ENCODE measurements around the gene UBE3D. TPM values are rescaled to one million over a fixed set of nuclear protein-coding genes. Genes with fewer than 3 reads are reported as not detected.

Gene UBE3D
- total RNA-seq, 1 experiment from 2014 or later = 10.7 TPM

GRCh38 chr6:82987416-82987815, 78.2 kb downstream of the UBE3D start:
- Histone ChIP-seq H2BK120ac (ENCODE audit: low read depth, low read length, poor library complexity, severe bottlenecking) (no peak overlapping the region), H3K18ac (ENCODE audit: insufficient read length, low read depth, low read length) (no peak overlapping the region), H2AK5ac (ENCODE audit: insufficient read length, low read length) (no peak overlapping the region), H3K14ac (ENCODE audit: insufficient read depth, low read length) (no peak overlapping the region), H3K23ac (ENCODE audit: insufficient read length, low read depth, low read length) (no peak overlapping the region), H3K4me2 (ENCODE audit: insufficient read depth, insufficient read length, low read length) (no peak overlapping the region), H3K4me1 (ENCODE audit: insufficient read depth, low read length) (no peaks in the 10 kb centered on the region), H3K27ac (ENCODE audit: insufficient read length, low read depth, low read length) (no peak overlapping the region), H3K9me3 (ENCODE audit: control insufficient read depth, low read depth, low read length) (no peaks in the 10 kb centered on the region), H3K4ac (ENCODE audit: low read depth, low read length) (no peak overlapping the region), H4K20me1 (ENCODE audit: control insufficient read depth, insufficient read depth, insufficient read length) (no peaks in the 10 kb centered on the region), H3K9ac (ENCODE audit: extremely low read depth, insufficient read length, low read length) (no peak overlapping the region), H2BK15ac (ENCODE audit: low read depth, low read length) (no peak overlapping the region), H2AFZ (ENCODE audit: low read length) (no peak overlapping the region), H4K91ac (ENCODE audit: insufficient read length, low read depth, low read length) (no peak overlapping the region), H3K56ac (ENCODE audit: insufficient read length, low read depth, low read length) (no peak overlapping the region), H3K79me2 (ENCODE audit: insufficient read depth, low read length) (no peaks in the 10 kb centered on the region), H2BK20ac (ENCODE audit: low read depth, low read length, poor library complexity, severe bottlenecking) (no peak overlapping the region), H2BK5ac (ENCODE audit: insufficient read length, low read length) (no peak overlapping the region), H4K8ac (replicated peaks; ENCODE audit: insufficient read length, low read depth, low read length) (no peak overlapping the region), H3K27me3 (ENCODE audit: insufficient read depth, low read length) (no peaks in the 10 kb centered on the region), H3K23me2 (ENCODE audit: insufficient read length, low read depth, low read length, poor library complexity, severe bottlenecking) (no peaks in the 10 kb centered on the region), H2BK12ac (ENCODE audit: insufficient read length, low read depth, low read length) (no peak overlapping the region), H4K5ac (ENCODE audit: insufficient read length, low read depth, low read length) (no peak overlapping the region), H3K79me1 (ENCODE audit: insufficient read depth, low read depth, low read length, poor library complexity, severe bottlenecking) (no peaks in the 10 kb centered on the region), H3T11ph (ENCODE audit: low read length) (no peak overlapping the region)
- TF ChIP-seq CTCF (conservative IDR thresholded peaks at IDR 0.05) = no peak
- peaks cover 0 to 2% (median 0%) of the 10 kb centered on the region in 3 experiments; a peak in 2 of 7 replicates for H3K36me3 Mint-ChIP-seq (ENCODE audit: insufficient read depth in 1 of 3, low read depth in 3 of 3)
- H3K9me3 Mint-ChIP-seq = no peaks in the 10 kb centered on the region
- no peak overlapping the region for H3K4me3 Mint-ChIP-seq
- no CpG with 5 or more reads among the region's 2 CpGs for WGBS (ENCODE audit: extremely low coverage, insufficient read length, low lambda C conversion rate)
- DNase-seq = no peak
- H3K27ac Mint-ChIP-seq = no peak overlapping the region
- no peaks in the 10 kb centered on the region for H3K4me1 Mint-ChIP-seq
- no peaks in the 10 kb centered on the region for H3K27me3 Mint-ChIP-seq (ENCODE audit: low read depth)

Data from H9 (cell line).